ENCODE results near the gene MFN2. TPM values are rescaled to one million over a fixed set of nuclear protein-coding genes. Genes with fewer than 3 reads are reported as not detected.

MFN2 gene
- total and polyA plus RNA-seq, 7 donors = 33.0 to 121 (median 83.9) TPM

- intact Hi-C loops (cut with DNase I) = no loop called here
- peaks cover 0 to 23% (median 17%) of the 10 kb centered on the region in 4 donors for H3K4me1 ChIP-seq
- no peak for DNase-seq
- H3K9me3 ChIP-seq = no peaks in the 10 kb centered on the region
- no peaks in the 10 kb centered on the region for H3K27me3 ChIP-seq
- no peak for TF ChIP-seq CTCF (IDR thresholded peaks at IDR 0.05)
- no peak for TF ChIP-seq POLR2A (IDR thresholded peaks at IDR 0.05)
- no peak for TF ChIP-seq EP300 (IDR thresholded peaks at IDR 0.05)
- TF ChIP-seq POLR2AphosphoS5 (IDR thresholded peaks at IDR 0.05) = no peak
- H3K4me3 ChIP-seq = no peak overlapping the region
- peaks cover 40 to 90% (median 52%) of the 10 kb centered on the region in 4 donors for H3K36me3 ChIP-seq
- peak overlapping the region in 3 of 4 donors; percentile 8 to 90 (median 28) for H3K27ac ChIP-seq
- 75 to 83% methylated on average over 16 of the region's 16 CpGs for WGBS, 2 donors
Measured at GRCh38 chr1:11991969-11992676, 11.9 kb downstream of the MFN2 start.

DNA sequence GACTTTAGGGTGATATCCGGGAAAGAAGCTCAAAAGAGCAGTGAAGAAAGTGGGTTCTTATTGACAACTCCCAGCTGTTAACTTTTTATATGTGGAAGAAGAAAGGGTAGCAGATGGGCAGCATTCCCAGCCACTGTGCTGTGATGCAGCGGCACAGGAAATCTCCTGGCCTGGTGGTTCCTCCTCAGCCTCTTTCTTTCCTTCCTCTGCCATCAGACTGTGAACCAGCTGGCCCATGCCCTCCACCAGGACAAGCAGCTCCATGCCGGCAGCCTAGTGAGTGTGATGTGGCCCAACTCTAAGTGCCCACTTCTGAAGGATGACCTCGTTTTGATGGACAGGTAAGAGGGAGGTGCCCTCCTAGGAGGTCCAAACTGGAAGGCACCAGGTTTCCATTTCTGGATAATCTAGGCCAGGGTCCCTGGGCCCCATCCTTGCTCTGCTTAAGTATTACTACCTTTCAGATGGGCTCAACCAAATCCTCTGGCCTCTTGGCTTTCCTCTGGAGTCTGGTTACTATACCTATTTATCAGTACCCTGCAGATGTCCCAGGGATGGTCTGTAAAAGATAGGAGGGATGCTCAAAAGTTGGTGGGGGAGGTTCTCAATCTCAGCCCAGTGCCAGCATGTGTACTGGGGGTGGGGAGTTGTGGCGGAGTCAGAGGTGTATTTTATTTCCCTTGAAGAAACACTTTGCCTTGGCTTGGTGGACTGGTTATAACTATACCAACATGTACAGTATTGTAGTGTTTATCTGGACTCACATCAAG lies 17.0 kb downstream of the MFN2 start:
- H3K27me3 ChIP-seq = no peaks in the 10 kb centered on the region
- H3K4me3 ChIP-seq = no peak overlapping the region
- no peaks in the 10 kb centered on the region for H3K9me3 ChIP-seq
- peaks cover 70 to 100% (median 77%) of the 10 kb centered on the region in 4 donors for H3K36me3 ChIP-seq
- no peak for TF ChIP-seq POLR2AphosphoS5 (IDR thresholded peaks at IDR 0.05)
- TF ChIP-seq EP300 (IDR thresholded peaks at IDR 0.05) = no peak
- TF ChIP-seq POLR2A (IDR thresholded peaks at IDR 0.05) = no peak
- TF ChIP-seq CTCF (IDR thresholded peaks at IDR 0.05) = no peak
- no peak overlapping the region for H3K27ac ChIP-seq
- DNase-seq = no peak
- intact Hi-C loops (cut with DNase I) = no loop called here
- WGBS, 2 donors = 92 to 93% methylated on average over 5 of the region's 5 CpGs
- H3K4me1 ChIP-seq = no peaks in the 10 kb centered on the region

DNA sequence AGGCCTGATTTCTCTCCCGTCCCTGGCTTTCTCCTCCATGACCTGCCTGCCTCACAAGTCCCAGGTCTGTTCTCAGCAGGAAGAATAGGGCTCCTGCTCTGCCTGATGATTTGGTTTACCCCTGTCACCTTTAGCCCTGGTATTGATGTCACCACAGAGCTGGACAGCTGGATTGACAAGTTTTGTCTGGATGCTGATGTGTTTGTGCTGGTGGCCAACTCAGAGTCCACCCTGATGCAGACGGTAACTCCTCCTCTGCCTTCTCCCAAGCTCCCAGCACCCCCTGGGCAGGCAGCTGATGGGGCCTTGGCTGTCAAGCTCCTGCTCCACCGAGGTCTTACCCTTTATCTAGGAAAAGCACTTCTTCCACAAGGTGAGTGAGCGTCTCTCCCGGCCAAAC lies 18.4 kb downstream of the MFN2 start:
- 85 to 87% methylated on average over 5 of the region's 5 CpGs for WGBS, 2 donors
- intact Hi-C loops (cut with DNase I) = no loop called here
- Histone ChIP-seq H3K27ac (no peak overlapping the region), H3K27me3 (no peaks in the 10 kb centered on the region), H3K4me3 (no peak overlapping the region), H3K36me3 (peaks cover 66 to 100% (median 85%) of the 10 kb centered on the region in 4 donors), H3K4me1 (no peaks in the 10 kb centered on the region), H3K9me3 (no peaks in the 10 kb centered on the region)
- no peak for TF ChIP-seq POLR2A (IDR thresholded peaks at IDR 0.05)
- DNase-seq = no peak

GRCh38 chr1:11999236-11999635 lies 19.0 kb downstream of the MFN2 start:
- no peak for DNase-seq
- H3K4me3 ChIP-seq = no peak overlapping the region
- H3K4me1 ChIP-seq = no peaks in the 10 kb centered on the region
- intact Hi-C loops (cut with DNase I) = no loop called here
- no peaks in the 10 kb centered on the region for H3K27me3 ChIP-seq
- no peaks in the 10 kb centered on the region for H3K9me3 ChIP-seq
- no peak overlapping the region for H3K27ac ChIP-seq
- TF ChIP-seq CTCF (IDR thresholded peaks at IDR 0.05) = no peak
- TF ChIP-seq EP300 (IDR thresholded peaks at IDR 0.05) = no peak
- TF ChIP-seq POLR2A (IDR thresholded peaks at IDR 0.05) = no peak
- TF ChIP-seq POLR2AphosphoS5 (IDR thresholded peaks at IDR 0.05) = no peak
- H3K36me3 ChIP-seq = peaks cover 61 to 100% (median 85%) of the 10 kb centered on the region in 4 donors
- WGBS, 2 donors = 85 to 96% methylated on average over 3 of the region's 3 CpGs

- intact Hi-C loops (cut with DNase I) = no loop called here
- WGBS, 2 donors = 88 to 91% methylated on average over 14 of the region's 14 CpGs
- Histone ChIP-seq H3K27me3 (no peaks in the 10 kb centered on the region), H3K27ac (peak overlapping the region in 1 of 4 donors; percentile 40), H3K4me3 (no peak overlapping the region), H3K36me3 (peaks cover 74 to 100% (median 89%) of the 10 kb centered on the region in 4 donors), H3K9me3 (no peaks in the 10 kb centered on the region), H3K4me1 (no peaks in the 10 kb centered on the region)
- TF ChIP-seq CTCF (IDR thresholded peaks at IDR 0.05) = peak in 1 of 4 experiments; percentile 38
- no peak for TF ChIP-seq EP300 (IDR thresholded peaks at IDR 0.05)
- no peak for DNase-seq
Measured at GRCh38 chr1:12001249-12001917, 21.1 kb downstream of the MFN2 start.
